Measurements from ENCODE around the gene CCNI.

CCNI gene, protein sequence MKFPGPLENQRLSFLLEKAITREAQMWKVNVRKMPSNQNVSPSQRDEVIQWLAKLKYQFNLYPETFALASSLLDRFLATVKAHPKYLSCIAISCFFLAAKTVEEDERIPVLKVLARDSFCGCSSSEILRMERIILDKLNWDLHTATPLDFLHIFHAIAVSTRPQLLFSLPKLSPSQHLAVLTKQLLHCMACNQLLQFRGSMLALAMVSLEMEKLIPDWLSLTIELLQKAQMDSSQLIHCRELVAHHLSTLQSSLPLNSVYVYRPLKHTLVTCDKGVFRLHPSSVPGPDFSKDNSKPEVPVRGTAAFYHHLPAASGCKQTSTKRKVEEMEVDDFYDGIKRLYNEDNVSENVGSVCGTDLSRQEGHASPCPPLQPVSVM

DNA sequence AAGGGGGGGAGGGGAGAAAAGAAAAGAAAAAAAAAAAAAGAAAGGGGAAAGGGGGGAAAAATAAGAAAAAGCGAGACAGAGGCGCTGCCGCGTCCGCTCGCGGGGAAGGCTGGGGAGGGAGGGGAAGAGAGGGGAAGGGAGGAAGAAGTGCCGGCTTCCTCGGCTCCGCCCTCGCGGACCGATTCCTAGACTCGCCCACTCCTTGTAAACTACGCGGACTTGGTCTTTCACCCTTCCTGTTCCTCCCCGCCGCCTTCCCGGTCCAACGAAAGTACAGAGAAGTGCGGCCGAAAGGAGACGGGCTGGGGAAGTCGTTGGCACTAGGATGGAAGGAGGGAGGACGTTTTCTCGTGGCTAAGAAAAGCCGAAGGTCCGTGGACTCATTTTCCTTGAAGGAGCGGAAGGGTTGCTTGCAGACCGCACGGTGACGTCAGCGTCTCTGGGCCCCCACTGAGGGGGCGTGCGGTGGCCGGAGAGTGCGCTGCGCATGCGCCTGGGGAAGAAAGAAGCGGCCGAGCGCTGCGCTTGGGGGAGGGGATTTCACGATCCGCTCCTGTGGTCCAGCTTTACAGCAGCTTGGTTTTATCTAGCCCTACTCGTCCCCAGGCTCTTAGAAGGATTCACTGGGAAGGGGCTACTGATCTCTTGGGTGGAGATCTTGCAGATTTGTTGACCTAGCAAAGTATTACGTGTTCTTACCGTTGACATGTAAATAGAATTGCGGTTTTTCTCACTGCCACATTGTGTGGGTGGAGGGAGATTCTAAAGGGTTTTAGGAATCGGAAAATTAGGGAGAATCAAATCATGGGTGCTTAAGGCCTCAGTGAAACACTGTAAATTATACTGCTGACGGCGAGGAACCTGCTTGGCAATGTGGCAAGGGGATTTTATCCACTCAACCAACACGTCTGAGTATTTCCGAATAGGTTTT, at the start of gene CCNI:
Gene CCNI (minus strand): TSS at position 121 of the 931 bp plus-strand sequence. CDS start 9,627 bp downstream, outside the sequence.
- DNase-seq (ENCODE audit: low read depth), result peak; percentile 91
- peak within 1 kb of the TSS; percentile 89 for H3K4me3 ChIP-seq (ENCODE audit: low read length)
- TF ChIP-seq, protein P1, sequence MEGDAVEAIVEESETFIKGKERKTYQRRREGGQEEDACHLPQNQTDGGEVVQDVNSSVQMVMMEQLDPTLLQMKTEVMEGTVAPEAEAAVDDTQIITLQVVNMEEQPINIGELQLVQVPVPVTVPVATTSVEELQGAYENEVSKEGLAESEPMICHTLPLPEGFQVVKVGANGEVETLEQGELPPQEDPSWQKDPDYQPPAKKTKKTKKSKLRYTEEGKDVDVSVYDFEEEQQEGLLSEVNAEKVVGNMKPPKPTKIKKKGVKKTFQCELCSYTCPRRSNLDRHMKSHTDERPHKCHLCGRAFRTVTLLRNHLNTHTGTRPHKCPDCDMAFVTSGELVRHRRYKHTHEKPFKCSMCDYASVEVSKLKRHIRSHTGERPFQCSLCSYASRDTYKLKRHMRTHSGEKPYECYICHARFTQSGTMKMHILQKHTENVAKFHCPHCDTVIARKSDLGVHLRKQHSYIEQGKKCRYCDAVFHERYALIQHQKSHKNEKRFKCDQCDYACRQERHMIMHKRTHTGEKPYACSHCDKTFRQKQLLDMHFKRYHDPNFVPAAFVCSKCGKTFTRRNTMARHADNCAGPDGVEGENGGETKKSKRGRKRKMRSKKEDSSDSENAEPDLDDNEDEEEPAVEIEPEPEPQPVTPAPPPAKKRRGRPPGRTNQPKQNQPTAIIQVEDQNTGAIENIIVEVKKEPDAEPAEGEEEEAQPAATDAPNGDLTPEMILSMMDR (conservative IDR thresholded peaks at IDR 0.05; ENCODE audit: low read depth, low read length), result no peak

DNA sequence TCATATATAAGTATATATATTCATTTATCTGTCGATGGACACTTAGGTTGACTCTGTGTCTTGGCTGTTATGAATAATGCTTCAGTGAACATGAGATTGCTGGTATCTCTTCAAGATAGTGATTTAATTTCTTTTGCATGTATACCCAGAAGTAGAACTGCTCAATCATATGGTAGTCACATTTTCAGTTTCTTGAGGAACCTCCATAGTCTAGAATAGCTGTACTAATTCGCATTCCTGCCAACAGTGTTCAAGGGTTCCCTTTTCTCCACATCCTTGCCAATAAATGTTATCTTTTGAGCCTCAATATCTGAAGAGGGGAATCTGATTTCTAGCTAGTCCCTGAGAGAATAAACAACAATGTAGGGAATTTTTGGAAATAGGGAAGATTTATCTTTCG, 48.8 kb upstream of the CCNI start:
- TF ChIP-seq, protein P1 (conservative IDR thresholded peaks at IDR 0.05; ENCODE audit: low read depth, low read length), result no peak
- H3K4me3 ChIP-seq (ENCODE audit: low read length), result no peak overlapping the region
- no peak for DNase-seq (ENCODE audit: low read depth)

DNA sequence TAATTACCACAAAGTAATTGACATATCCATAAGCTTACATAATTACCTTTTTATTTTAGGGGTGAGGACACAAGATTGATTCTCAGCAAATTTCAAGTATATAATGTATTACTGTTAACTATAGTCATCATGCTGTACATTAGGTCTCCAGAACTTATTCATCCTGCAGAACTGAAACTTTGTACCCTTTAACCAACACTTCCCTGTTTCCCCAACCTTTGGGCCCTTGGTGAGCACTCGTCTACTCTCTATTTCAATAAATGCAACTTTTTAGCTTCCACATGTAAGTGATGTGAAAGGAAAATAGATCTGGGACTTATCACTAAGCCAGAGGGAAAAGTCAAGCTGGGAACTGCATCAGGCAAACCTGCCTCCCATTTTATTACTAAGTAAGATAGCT, 47.6 kb upstream of the CCNI start:
- no peak for DNase-seq (ENCODE audit: low read depth)

DNA sequence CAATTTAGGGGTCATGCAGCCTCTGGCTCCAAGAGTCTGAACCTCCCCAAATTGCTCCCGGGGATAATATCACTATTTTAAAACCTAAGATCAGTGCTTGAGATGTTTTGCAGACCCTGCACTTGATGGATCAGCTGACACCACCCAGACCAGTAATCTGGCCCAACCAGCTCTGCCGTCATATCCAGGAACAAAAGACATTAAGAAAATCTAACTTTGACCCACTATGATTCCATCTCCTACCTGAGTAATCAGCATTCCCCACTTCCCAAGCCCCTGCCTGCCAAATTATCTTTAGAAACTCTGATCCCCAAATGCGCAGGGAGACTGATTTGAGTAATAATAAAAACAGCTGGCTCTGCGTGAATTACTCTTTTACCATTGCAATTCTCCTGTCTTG, 46.9 kb upstream of the CCNI start:
- no peak overlapping the region for H3K4me3 ChIP-seq (ENCODE audit: low read length)
- TF ChIP-seq, protein P1 (conservative IDR thresholded peaks at IDR 0.05; ENCODE audit: low read depth, low read length), result no peak
- DNase-seq (ENCODE audit: low read depth), result no peak

More for the DNA sequence above, 47.6 kb upstream of the CCNI start:
- TF ChIP-seq, protein P1 (conservative IDR thresholded peaks at IDR 0.05; ENCODE audit: low read depth, low read length), result no peak
- no peak overlapping the region for H3K4me3 ChIP-seq (ENCODE audit: low read length)

DNA sequence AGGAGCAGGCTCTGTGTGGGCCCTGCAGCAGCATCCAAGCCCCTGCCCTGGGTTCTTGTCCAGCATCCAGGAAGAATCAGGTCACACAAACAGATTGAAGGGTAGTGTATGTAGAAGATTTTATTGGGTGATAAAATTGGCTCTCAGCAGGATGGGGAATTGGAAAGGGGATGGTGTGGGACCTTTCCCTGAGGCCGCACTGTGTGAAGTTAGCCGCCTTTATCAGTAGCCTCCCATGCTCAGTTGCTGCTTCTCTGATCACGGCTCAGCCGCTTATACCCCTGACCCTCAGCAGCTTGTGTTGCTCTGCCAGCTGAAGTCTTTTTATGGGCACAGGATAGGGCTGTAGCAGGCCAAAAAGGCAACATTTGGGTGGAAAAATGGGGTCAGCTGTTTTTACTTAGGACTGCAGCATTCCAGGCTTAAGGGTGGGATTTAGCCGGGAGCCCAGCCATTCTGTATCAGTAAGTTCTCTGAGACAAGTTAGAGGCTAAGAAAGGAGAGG, 46.0 kb upstream of the CCNI start:
- DNase-seq (ENCODE audit: low read depth), result no peak
- TF ChIP-seq, protein P1 (conservative IDR thresholded peaks at IDR 0.05; ENCODE audit: low read depth, low read length), result no peak
- no peak overlapping the region for H3K4me3 ChIP-seq (ENCODE audit: low read length)

DNA sequence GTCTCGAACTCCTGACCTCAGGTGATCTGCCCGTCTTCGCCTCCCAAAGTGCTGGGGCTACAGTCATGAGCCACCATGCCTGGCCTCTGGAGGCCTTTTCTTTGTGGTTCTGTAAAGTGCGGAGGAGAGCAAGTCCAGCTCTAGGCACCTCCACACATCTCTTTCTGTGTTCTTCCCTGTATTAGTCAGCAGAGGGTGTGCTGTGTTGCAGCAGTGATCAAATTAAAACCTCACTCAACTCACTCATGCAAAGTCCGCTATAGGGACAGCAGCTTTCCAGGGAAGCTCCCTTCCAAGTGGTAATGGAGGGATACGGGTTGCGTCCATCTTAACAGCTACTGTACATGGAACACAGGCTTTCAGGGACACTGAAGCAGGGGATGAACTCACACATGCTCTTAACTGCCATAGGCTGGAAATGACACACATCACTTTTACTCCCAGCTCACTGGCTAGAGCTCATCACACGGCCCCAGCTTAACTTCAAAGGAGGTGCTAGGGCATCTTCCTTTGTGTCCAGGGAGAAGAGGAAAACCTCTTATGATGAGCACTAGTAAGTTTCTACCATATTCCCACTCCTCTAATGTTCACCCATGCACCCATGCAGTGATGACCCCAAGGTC, 45.2 kb upstream of the CCNI start:
- TF ChIP-seq, protein P1 (conservative IDR thresholded peaks at IDR 0.05; ENCODE audit: low read depth, low read length), result no peak
- DNase-seq (ENCODE audit: low read depth), result no peak
- no peak overlapping the region for H3K4me3 ChIP-seq (ENCODE audit: low read length)
